ENCODE measurements around the gene PALM.
A peak's percentile ranks its signal among the peaks of the same experiment; 100 is the strongest.

PALM gene

GRCh38 chr19:718251-718951 is 9.7 kb downstream of the PALM start:
- CTCF ChIA-PET = interaction anchor here (1.0 to 1.6 kb wide), 4 partner anchors 9 to 14 kb away, joined by 3 to 5 read pairs (median 3); partner anchors contain the start of gene PALM
- peaks cover 0 to 21% (median 19%) of the 10 kb centered on the region in 4 experiments for H3K4me1 ChIP-seq (ENCODE audit: control extremely low read depth in 1 of 4, control insufficient read depth in 4 of 4, insufficient read depth in 4 of 4, low read length in 3 of 4)
- DNase-seq = no peak
- peaks cover 0 to 9% (median 5%) of the 10 kb centered on the region in 5 experiments for H3K9me3 ChIP-seq (ENCODE audit: control extremely low read depth in 1 of 5, control insufficient read depth in 4 of 5, insufficient read depth in 2 of 5, low read depth in 1 of 5, low read length in 4 of 5)
- no peak overlapping the region for H3K27ac ChIP-seq (ENCODE audit: insufficient read depth in 1 of 2, low read depth in 1 of 2, low read length in 2 of 2, poor library complexity in 1 of 2, severe bottlenecking in 2 of 2)
- WGBS (ENCODE audit: insufficient coverage) = 81% methylated on average over 13 of the region's 23 CpGs
- H3K36me3 ChIP-seq (ENCODE audit: control insufficient read depth in 4 of 4, insufficient read depth in 4 of 4, low read length in 3 of 4) = no peaks in the 10 kb centered on the region
- POLR2A ChIA-PET = no interaction called here
- peaks cover 0 to 10% (median 0%) of the 10 kb centered on the region in 5 experiments for H3K27me3 ChIP-seq (replicated peaks in 2 of 5; ENCODE audit: control insufficient read depth in 4 of 5, insufficient read depth in 5 of 5, low read length in 4 of 5)
- no peak overlapping the region for H3K4me3 ChIP-seq (ENCODE audit: control insufficient read depth in 1 of 7, extremely low read depth in 1 of 7, insufficient read depth in 4 of 7, low read depth in 2 of 7, low read length in 6 of 7)

GRCh38 chr19:718991-719512 is 10.3 kb downstream of the PALM start:
- no peak for DNase-seq
- WGBS (ENCODE audit: insufficient coverage) = 68% methylated on average over 47 of the region's 54 CpGs
- Histone ChIP-seq H3K4me1 (ENCODE audit: control extremely low read depth in 1 of 4, control insufficient read depth in 4 of 4, insufficient read depth in 4 of 4, low read length in 3 of 4) (peaks cover 0 to 21% (median 19%) of the 10 kb centered on the region in 4 experiments), H3K4me3 (ENCODE audit: control insufficient read depth in 1 of 7, extremely low read depth in 1 of 7, insufficient read depth in 4 of 7, low read depth in 2 of 7, low read length in 6 of 7) (no peak overlapping the region), H3K27ac (ENCODE audit: insufficient read depth in 1 of 2, low read depth in 1 of 2, low read length in 2 of 2, poor library complexity in 1 of 2, severe bottlenecking in 2 of 2) (no peak overlapping the region), H3K27me3 (replicated peaks in 2 of 5; ENCODE audit: control insufficient read depth in 4 of 5, insufficient read depth in 5 of 5, low read length in 4 of 5) (peaks cover 0 to 10% (median 0%) of the 10 kb centered on the region in 5 experiments), H3K9me3 (ENCODE audit: control extremely low read depth in 1 of 5, control insufficient read depth in 4 of 5, insufficient read depth in 2 of 5, low read depth in 1 of 5, low read length in 4 of 5) (peaks cover 0 to 9% (median 5%) of the 10 kb centered on the region in 5 experiments), H3K36me3 (ENCODE audit: control insufficient read depth in 4 of 4, insufficient read depth in 4 of 4, low read length in 3 of 4) (no peaks in the 10 kb centered on the region)
- POLR2A ChIA-PET = no interaction called here
- CTCF ChIA-PET = interaction anchor here (1.2 to 1.6 kb wide), 3 partner anchors 9 to 15 kb away, joined by 3 to 5 read pairs (median 3); partner anchors contain the start of gene PALM

GRCh38 chr19:719636-720344 is 11.1 kb downstream of the PALM start:
- peaks cover 0 to 21% (median 19%) of the 10 kb centered on the region in 4 experiments for H3K4me1 ChIP-seq (ENCODE audit: control extremely low read depth in 1 of 4, control insufficient read depth in 4 of 4, insufficient read depth in 4 of 4, low read length in 3 of 4)
- H3K27ac ChIP-seq (ENCODE audit: insufficient read depth in 1 of 2, low read depth in 1 of 2, low read length in 2 of 2, poor library complexity in 1 of 2, severe bottlenecking in 2 of 2) = no peak overlapping the region
- no peaks in the 10 kb centered on the region for H3K36me3 ChIP-seq (ENCODE audit: control insufficient read depth in 4 of 4, insufficient read depth in 4 of 4, low read length in 3 of 4)
- peak in 1 of 3 donors; percentile 35 for DNase-seq
- H3K9me3 ChIP-seq (ENCODE audit: control extremely low read depth in 1 of 5, control insufficient read depth in 4 of 5, insufficient read depth in 2 of 5, low read depth in 1 of 5, low read length in 4 of 5) = peaks cover 0 to 9% (median 5%) of the 10 kb centered on the region in 5 experiments
- peaks cover 0 to 10% (median 0%) of the 10 kb centered on the region in 5 experiments for H3K27me3 ChIP-seq (replicated peaks in 2 of 5; ENCODE audit: control insufficient read depth in 4 of 5, insufficient read depth in 5 of 5, low read length in 4 of 5)
- ChIA-PET CTCF (no interaction called here), POLR2A (no interaction called here)
- 22% methylated on average over 47 of the region's 79 CpGs for WGBS (ENCODE audit: insufficient coverage)
- H3K4me3 ChIP-seq (ENCODE audit: control insufficient read depth in 1 of 7, extremely low read depth in 1 of 7, insufficient read depth in 4 of 7, low read depth in 2 of 7, low read length in 6 of 7) = peak overlapping the region in 1 of 7 experiments; percentile 5

- CTCF ChIA-PET = interaction anchor here (0.7 to 1.2 kb wide), 2 partner anchors 18 to 136 kb away, joined by 3 to 4 read pairs; no protein-coding TSS in a partner anchor
- WGBS (ENCODE audit: insufficient coverage) = 5% methylated on average over 21 of the region's 58 CpGs
Observed at GRCh38 chr19:720345-721160, 11.8 kb downstream of the PALM start.

GRCh38 chr19:722553-723101 is 13.9 kb downstream of the PALM start:
- ChIA-PET POLR2A (interaction anchor here (0.5 kb wide), 1 partner anchor 50 kb away, joined by 6 read pairs; no protein-coding TSS in a partner anchor), CTCF (interaction anchor here (0.8 to 1.8 kb wide), 4 partner anchors 9 to 24 kb away, joined by 3 to 7 read pairs (median 4); no protein-coding TSS in a partner anchor)
- Histone ChIP-seq H3K27ac (ENCODE audit: insufficient read depth in 1 of 2, low read depth in 1 of 2, low read length in 2 of 2, poor library complexity in 1 of 2, severe bottlenecking in 2 of 2) (no peak overlapping the region), H3K36me3 (ENCODE audit: control insufficient read depth in 4 of 4, insufficient read depth in 4 of 4, low read length in 3 of 4) (no peaks in the 10 kb centered on the region), H3K4me1 (ENCODE audit: control extremely low read depth in 1 of 4, control insufficient read depth in 4 of 4, insufficient read depth in 4 of 4, low read length in 3 of 4) (peaks cover 0 to 26% (median 21%) of the 10 kb centered on the region in 4 experiments), H3K27me3 (replicated peaks in 2 of 5; ENCODE audit: control insufficient read depth in 4 of 5, insufficient read depth in 5 of 5, low read length in 4 of 5) (peaks cover 0 to 10% (median 0%) of the 10 kb centered on the region in 5 experiments), H3K9me3 (ENCODE audit: control extremely low read depth in 1 of 5, control insufficient read depth in 4 of 5, insufficient read depth in 2 of 5, low read depth in 1 of 5, low read length in 4 of 5) (no peaks in the 10 kb centered on the region), H3K4me3 (ENCODE audit: control insufficient read depth in 1 of 7, extremely low read depth in 1 of 7, insufficient read depth in 4 of 7, low read depth in 2 of 7, low read length in 6 of 7) (no peak overlapping the region)
- DNase-seq = peak in 2 of 3 donors; percentile 53 to 66
- WGBS (ENCODE audit: insufficient coverage) = 26% methylated on average over 14 of the region's 17 CpGs

More at GRCh38 chr19:720345-721160, 11.8 kb downstream of the PALM start:
- Histone ChIP-seq H3K4me1 (ENCODE audit: control extremely low read depth in 1 of 4, control insufficient read depth in 4 of 4, insufficient read depth in 4 of 4, low read length in 3 of 4) (peaks cover 0 to 21% (median 19%) of the 10 kb centered on the region in 4 experiments), H3K9me3 (ENCODE audit: control extremely low read depth in 1 of 5, control insufficient read depth in 4 of 5, insufficient read depth in 2 of 5, low read depth in 1 of 5, low read length in 4 of 5) (peaks cover 0 to 4% (median under 1%) of the 10 kb centered on the region in 5 experiments), H3K27ac (ENCODE audit: insufficient read depth in 1 of 2, low read depth in 1 of 2, low read length in 2 of 2, poor library complexity in 1 of 2, severe bottlenecking in 2 of 2) (no peak overlapping the region), H3K27me3 (replicated peaks in 2 of 5; ENCODE audit: control insufficient read depth in 4 of 5, insufficient read depth in 5 of 5, low read length in 4 of 5) (peaks cover 0 to 10% (median 0%) of the 10 kb centered on the region in 5 experiments), H3K4me3 (ENCODE audit: control insufficient read depth in 1 of 7, extremely low read depth in 1 of 7, insufficient read depth in 4 of 7, low read depth in 2 of 7, low read length in 6 of 7) (peak overlapping the region in 1 of 7 experiments; percentile 28), H3K36me3 (ENCODE audit: control insufficient read depth in 4 of 4, insufficient read depth in 4 of 4, low read length in 3 of 4) (no peaks in the 10 kb centered on the region)
- no peak for DNase-seq
- POLR2A ChIA-PET = no interaction called here

GRCh38 chr19:723247-723646 is 14.5 kb downstream of the PALM start:
- Histone ChIP-seq H3K36me3 (ENCODE audit: control insufficient read depth in 4 of 4, insufficient read depth in 4 of 4, low read length in 3 of 4) (no peaks in the 10 kb centered on the region), H3K4me3 (ENCODE audit: control insufficient read depth in 1 of 7, extremely low read depth in 1 of 7, insufficient read depth in 4 of 7, low read depth in 2 of 7, low read length in 6 of 7) (no peak overlapping the region), H3K27ac (ENCODE audit: insufficient read depth in 1 of 2, low read depth in 1 of 2, low read length in 2 of 2, poor library complexity in 1 of 2, severe bottlenecking in 2 of 2) (no peak overlapping the region), H3K27me3 (replicated peaks in 2 of 5; ENCODE audit: control insufficient read depth in 4 of 5, insufficient read depth in 5 of 5, low read length in 4 of 5) (peaks cover 0 to 10% (median 0%) of the 10 kb centered on the region in 5 experiments), H3K9me3 (ENCODE audit: control extremely low read depth in 1 of 5, control insufficient read depth in 4 of 5, insufficient read depth in 2 of 5, low read depth in 1 of 5, low read length in 4 of 5) (no peaks in the 10 kb centered on the region), H3K4me1 (ENCODE audit: control extremely low read depth in 1 of 4, control insufficient read depth in 4 of 4, insufficient read depth in 4 of 4, low read length in 3 of 4) (peaks cover 0 to 32% (median 24%) of the 10 kb centered on the region in 4 experiments)
- 100% methylated on average over 8 of the region's 13 CpGs for WGBS (ENCODE audit: insufficient coverage)
- POLR2A ChIA-PET = interaction anchor here (0.5 kb wide), 1 partner anchor 50 kb away, joined by 6 read pairs; no protein-coding TSS in a partner anchor
- no peak for DNase-seq
- CTCF ChIA-PET = interaction anchor here (1.4 to 2.1 kb wide), 3 partner anchors 8 to 19 kb away, joined by 5 to 7 read pairs (median 7); no protein-coding TSS in a partner anchor
